ENCODE data around the gene ZNF516.
A peak's percentile ranks its signal among the peaks of the same experiment; 100 is the strongest.

Gene ZNF516

GRCh38 chr18:76441002-76441667, 53.9 kb downstream of the ZNF516 start:
- no peak for DNase-seq

- no peak for DNase-seq
Observed at GRCh38 chr18:76437910-76438309, 57.1 kb downstream of the ZNF516 start.

GRCh38 chr18:76437011-76437410, 58.0 kb downstream of the ZNF516 start:
- no peak for DNase-seq

GRCh38 chr18:76436342-76436741, 58.7 kb downstream of the ZNF516 start:
- DNase-seq, result no peak

GRCh38 chr18:76435316-76435989, 59.6 kb downstream of the ZNF516 start:
- DNase-seq, result no peak

GRCh38 chr18:76434452-76434851, 60.6 kb downstream of the ZNF516 start:
- DNase-seq, result no peak

- no peak for DNase-seq
Observed at GRCh38 chr18:76433788-76434187, 61.3 kb downstream of the ZNF516 start.

- DNase-seq, result no peak
Observed at GRCh38 chr18:76432970-76433767, 61.9 kb downstream of the ZNF516 start.

GRCh38 chr18:76432274-76432755, 62.7 kb downstream of the ZNF516 start:
- no peak for DNase-seq

- DNase-seq, result no peak
Observed at GRCh38 chr18:76431437-76432273, 63.4 kb downstream of the ZNF516 start.

- DNase-seq, result no peak
Observed at GRCh38 chr18:76430636-76431035, 64.4 kb downstream of the ZNF516 start.

GRCh38 chr18:76429262-76430126, 65.5 kb downstream of the ZNF516 start:
- no peak for DNase-seq

GRCh38 chr18:76428396-76429261, 66.4 kb downstream of the ZNF516 start:
- DNase-seq, result no peak

GRCh38 chr18:76426737-76427305, 68.2 kb downstream of the ZNF516 start:
- peak in 1 of 2 donors; percentile 26 for DNase-seq

- DNase-seq, result no peak
Observed at GRCh38 chr18:76425146-76426131, 69.6 kb downstream of the ZNF516 start.

GRCh38 chr18:76422838-76423237, 72.2 kb downstream of the ZNF516 start:
- no peak for DNase-seq

GRCh38 chr18:76422121-76422520, 72.9 kb downstream of the ZNF516 start:
- DNase-seq, result no peak

- DNase-seq, result no peak
Observed at GRCh38 chr18:76421685-76422078, 73.4 kb downstream of the ZNF516 start.
